Amniotic epithelial cell (primary cell): ENCODE results near the gene P2RX7.
"Not testable (repeated sequence)": the region's sequence is repeated elsewhere in the genome, so short reads cannot be mapped to it uniquely, and the experiment has no call there.

Experiments used
- DNase-seq: peaks from one replicate; pipeline ENCODE4 v3.0.0-alpha.2; 2010; ENCODE audit warnings: low read depth

Gene P2RX7

DNA sequence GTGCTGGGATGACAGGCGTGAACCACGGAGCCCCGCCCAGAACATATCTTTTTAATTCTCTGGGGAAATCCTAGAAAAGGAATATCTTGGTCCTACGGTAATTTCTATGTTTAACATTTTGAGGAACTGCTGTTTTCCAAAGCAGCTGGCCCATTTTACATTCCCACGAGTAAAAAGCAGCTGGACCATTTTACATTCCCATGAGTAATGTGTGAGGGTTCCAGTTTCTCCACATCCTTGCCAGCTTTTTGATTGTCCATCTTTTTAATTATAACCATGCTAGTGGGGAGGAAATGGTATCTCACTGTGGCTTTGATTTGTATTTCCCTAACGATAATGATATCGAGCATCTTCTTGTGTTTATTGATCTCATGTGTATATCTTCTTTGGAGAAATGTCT, 72.8 kb downstream of the P2RX7 start:
- DNase-seq, result no peak

DNA sequence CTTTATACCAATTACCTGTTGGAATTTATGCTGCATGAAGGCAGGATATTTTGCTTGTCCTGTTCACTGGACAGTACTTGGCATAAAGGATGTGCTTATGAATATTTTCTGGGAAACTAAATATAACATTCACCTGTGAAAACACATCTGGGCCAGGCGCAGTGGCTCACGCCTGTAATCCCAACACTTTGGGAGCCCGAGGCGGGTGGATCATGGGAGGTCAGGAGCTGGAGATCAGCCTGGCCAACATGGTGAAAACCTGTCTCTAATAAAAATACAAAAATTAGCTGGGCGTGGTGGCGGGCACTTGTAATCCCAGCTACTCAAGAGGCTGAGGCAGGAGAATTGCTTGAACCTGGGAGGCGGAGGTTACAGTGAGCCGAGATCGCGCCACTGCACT, 75.9 kb downstream of the P2RX7 start:
- not testable (repeated sequence) for DNase-seq

DNA sequence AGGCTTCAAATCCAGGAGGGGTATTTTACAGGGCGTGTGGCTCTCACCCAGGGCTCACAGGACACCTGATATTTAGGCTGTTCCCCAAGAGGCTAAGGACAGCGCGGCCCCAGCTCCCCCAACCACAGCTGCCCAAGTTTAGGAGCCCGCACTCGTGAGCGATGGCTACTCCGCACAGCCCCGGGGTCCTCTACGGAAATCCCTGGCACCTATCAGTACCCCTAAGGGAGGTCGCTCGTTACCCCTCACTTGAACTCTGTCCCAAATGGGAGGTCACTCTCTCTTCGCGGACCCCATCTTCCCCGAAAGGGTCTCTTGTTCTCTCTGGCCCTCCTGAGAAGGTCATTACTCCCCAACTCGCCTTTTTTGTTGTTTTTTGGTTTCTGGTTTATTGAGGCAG, 76.5 kb downstream of the P2RX7 start:
- DNase-seq, result no peak

DNA sequence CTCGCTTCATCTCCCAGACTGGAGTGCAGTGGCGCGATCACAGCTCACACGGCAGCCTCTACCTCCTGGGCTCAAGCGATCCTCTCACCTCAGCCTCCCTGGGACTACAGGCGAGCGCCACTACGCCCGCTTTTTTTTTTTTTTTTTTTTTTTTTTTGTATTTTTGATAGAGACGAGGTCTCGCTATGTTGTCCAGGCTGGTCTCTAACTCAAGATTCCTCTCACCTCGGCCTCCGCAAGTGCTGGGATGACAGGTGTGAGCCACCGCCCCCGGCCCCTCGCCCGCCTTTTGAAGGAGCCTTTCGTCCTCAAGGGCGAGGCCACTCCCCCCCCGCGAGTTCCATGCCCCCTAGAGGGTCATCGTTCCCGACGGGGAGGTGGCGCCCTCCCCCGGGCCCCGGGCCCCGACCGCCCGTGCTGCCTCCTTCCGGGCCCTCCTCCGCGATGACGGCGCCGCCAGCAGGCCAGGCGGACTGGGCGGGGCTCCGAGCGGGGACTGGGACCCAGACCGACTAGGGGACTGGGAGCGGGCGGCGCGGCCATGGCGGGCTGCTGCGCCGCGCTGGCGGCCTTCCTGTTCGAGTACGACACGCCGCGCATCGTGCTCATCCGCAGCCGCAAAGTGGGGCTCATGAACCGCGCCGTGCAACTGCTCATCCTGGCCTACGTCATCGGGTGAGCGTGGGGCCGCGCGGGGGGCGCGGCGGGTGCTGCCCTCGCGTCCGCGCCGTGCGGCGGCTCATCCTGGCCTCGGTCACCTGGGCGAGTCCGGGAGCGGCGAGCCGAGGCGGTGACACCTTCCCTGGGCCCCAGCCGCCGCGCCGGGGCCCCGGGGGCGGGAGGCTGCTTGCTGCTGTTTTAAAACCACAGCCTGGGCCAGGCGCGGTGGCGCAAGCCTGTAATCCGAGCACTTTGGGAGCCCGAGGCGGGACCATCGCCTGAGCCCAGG, 77.2 kb downstream of the P2RX7 start, which contains the start of gene P2RX4:
P2RX4 (plus strand) TSS at position 506 of the 949 bp plus-strand sequence; CDS start at position 542, 36 bp downstream.
- peak; percentile 71 for DNase-seq

DNA sequence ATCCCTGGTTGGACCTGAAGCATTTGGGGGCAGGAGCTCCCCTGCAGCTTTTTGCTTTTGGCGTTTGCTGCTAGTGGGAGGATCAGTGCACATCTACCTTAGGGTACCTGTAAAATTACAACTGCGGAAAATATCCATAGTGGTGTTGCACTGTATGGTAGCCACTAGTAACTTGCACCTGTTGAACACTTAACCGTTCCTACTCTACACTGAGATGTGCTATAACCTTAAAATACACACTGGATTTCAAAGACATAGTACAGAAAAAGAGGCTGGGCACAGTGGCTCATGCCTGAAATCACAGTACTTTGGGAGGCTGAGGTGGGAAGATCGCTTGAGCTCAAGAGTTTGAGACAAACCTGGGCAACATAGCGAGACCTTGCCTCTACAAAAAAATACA, 80.2 kb downstream of the P2RX7 start:
- DNase-seq, result no peak

DNA sequence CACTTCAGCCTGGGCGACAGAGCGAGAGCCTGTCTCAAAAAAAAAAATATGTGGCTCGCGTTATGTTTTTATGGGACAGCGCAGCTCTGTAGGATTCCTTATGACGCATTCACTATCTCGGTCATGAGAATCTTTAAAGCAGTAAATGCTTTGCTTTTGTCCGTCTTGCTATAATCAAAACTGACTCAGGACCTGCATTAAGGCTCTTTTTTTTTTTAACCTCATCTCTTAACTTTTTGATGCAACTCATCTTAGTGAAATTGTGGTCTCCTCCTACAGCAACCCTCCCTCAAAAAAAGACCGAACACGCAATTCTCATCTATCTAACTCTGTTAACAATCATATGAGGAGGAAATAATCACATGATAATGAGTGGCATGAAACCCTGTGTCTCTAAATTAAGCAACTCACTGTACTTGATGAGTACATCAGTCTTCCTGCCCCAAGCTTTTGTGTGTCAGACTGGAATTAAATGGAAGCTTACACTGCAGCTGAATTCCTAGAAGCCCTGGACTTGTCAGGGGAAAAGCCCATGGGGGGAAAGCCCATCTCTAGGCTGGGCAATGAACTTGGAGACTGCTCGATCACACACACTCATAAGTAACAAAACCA, 81.6 kb downstream of the P2RX7 start:
- peak; percentile 91 for DNase-seq

DNA sequence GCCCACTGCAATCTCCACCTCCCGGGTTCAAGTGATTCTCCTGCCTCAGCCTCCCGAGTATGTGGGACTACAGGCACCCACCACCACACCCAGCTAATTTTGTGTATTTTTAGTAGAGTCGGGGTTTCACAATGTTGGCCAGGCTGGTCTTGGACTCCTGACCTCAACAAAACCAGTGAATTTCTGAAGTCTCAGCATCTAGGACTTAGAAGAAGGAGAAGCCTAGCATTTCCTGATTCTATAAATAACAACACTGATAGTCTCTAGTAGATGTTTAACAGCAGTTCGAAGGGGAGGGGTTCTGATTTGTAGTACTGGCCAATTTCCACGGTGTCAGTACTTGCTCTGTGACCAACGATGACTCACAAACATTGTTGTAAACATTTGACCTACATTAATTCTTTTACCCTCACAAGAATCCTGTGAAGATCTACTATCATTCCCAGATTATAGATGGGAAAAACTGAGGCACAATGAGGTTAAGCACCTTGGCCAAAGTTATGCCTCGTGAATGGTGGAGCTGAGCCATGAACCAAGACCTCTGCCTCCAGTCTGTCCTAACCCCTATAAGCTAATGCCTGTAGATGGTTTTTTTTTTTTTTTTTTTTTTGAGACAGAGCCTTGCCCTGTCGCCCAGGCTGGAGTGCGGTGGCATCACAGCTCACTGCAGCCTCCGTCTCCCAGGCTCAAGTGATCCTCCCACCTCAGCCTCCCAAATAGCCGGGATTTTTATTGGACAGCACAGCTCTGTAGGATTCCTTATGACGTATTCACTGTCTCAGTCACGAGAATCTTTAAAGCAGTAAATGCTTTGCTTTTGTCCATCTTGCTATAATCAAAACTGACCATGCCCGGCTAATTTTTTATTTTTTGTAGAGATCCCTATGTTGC, 82.4 kb downstream of the P2RX7 start:
- DNase-seq, result peak; percentile 92

DNA sequence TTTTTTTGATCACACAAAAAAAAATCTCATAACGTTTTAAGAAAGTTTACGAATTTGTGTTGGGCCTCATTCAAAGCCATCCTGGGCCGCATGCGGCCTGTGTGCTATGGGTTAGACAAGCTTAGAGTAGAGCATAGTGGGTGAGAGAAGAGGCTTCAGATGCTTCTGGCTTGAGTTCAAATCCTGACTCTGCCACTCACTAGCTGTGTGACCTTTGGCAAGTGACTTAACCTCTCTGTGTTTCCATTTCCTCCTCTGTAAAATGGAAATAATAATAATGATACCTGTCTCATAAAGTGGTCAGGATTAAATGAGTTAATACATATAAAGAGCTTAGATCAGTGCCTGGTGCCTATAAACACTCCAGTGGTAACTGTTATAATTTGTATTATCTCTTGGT, 83.4 kb downstream of the P2RX7 start:
- DNase-seq, result no peak

DNA sequence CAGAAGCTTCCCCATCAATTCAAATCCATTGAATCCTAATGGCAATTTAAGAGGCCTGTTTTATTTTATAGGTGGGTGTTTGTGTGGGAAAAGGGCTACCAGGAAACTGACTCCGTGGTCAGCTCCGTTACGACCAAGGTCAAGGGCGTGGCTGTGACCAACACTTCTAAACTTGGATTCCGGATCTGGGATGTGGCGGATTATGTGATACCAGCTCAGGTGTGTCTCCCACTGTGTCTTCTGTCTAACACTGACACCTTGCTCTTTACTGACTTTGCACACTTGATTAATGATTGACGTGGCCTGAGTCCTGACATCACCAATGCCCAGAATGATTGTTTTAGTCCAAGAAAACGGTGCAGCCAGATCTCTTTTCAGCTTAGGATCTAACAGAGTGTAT, 84.4 kb downstream of the P2RX7 start:
- DNase-seq, result no peak

DNA sequence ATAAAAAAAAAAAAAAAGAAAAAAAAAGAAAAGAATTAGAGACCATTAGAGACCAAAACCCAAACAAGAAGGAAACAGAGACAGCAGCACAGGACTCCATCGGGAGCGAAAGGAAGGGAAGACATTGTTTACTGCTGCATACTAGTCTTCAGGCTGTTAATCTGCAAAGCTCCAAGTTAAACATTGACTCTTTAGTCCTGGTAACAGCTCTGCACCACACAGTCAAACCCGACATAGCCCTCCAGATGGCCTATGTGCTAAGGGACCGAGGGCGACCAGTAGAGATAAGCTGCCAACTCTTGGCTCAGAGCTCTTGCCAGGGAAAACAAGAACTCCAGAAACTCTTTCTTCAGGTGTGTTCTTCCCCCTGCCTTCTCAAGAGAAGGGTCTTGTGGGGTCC, 85.1 kb downstream of the P2RX7 start:
- no peak for DNase-seq

DNA sequence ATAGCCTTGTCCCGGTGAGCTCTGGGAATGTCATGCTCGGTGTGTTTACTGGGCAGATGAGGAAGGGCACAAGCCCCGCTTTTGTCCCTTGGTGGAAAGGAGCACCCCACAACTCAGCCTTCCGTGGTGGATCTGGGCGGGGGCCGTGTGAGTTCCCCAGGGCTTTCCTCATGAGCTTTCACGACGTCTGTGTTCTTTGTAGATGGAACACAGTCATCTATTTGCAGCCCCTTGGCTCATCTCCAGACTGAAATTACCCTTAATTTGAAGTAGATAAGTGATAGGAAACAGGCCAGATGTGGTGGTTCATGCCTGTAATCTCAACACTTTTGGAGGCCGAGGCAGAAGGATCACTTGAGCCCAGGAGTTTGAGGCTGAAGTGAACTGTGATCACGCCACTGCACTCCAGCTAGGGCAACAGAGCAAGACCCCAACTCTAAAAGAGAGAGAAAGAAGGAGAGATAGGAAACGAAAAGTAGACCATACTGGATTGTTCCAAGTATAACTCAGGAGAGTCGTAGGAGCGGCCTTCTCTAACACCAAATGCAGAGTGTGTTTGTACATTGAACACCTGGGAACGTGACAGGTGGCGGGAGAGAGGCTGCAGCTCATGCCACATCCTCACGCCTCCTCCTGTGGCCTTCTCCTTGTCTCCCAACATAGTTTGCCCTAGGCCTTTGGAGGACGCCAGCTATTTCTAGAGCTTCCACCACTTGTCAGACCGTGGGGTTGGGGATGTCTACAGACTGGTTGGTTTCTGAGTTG, 86.1 kb downstream of the P2RX7 start:
- no peak for DNase-seq

DNA sequence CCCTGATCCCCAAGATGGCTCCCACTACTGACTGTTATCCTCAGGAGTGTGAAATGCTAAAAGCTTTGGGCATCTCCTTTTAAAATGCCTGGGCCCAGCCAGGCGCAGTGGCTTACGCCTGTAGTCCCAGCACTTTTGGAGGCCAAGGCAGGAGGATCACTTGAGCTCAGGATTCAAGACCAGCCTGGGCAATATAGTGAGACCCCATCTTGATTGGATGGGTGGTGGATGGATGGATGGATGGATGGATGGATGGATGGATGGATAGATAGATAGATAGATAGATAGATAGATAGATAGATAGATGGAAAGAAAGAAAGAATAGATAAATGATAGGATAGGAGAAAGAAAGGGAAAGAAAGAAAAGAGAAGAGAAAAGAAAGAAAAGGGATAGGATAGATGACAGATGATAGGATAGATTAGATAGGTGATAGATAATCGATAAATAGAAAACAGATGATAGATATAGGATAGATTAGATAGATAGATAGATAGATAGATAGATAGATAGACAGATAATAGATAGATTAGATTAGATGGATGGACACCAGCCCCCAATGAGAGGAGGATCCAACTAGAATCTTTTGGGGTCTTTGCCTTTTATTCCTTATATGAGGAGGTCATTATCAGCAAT, 86.8 kb downstream of the P2RX7 start:
- DNase-seq, result no peak

DNA sequence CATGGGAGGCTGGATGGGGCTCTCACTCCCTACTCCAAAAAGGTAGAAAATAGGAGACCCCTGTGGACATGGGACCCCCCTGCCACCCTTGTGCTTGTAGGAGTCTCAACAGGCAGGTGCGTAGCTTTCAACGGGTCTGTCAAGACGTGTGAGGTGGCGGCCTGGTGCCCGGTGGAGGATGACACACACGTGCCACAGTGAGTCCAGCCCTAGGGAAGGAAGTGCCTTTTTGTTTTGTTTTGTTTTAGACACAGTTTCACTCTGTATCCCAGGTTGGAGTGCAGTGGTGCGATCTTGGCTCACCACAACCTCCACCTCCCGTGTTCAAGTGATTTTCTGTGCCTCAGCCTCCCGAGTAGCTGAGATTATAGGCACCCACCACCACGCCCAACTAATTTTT, 90.2 kb downstream of the P2RX7 start:
- no peak for DNase-seq

DNA sequence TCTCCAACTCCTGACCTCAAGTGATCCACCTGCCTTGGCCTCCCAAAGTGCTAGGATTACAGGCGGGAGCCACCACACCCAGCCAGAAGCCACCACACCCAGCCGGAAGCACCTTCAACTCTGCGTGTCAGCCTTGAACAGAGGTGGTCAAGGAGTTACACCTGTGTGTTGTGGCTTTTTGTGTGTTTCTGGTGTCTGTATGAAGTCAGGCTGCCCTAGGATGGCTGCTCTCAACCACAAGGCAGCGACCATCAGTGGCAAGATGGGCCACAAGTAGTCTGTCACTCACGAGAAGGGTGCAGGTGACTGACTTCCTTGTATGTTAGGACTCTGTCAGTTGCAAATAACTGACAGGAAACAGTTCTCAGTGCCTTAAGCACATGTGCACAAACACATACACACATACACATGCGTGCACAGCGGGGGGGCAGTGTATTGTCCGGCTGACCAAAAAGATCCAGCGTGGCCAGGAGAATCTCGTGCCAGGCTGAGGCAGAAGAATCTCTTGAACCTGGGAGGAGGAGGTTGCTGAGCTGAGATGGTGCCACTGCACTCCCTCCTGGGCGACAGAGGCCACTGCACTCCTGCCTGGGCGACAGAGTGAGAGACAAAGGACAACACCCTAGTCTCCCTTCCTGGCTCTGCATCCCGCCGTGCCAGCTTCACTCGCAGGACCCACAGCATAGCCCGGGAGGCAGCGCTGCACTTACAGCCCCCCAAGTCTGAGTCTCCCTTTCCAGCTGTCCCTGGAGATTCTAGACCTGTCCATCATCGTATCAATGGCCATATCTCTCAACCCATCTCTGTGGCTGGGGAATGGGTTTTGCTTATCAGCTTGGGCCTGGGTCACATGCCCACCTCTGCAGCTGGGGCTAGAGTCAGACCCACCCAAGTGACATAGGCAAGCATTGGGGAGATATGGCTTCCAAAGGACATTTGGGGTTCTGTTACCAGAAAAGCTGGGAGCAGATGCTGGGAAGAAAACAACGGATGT, 90.9 kb downstream of the P2RX7 start:
- no peak for DNase-seq

DNA sequence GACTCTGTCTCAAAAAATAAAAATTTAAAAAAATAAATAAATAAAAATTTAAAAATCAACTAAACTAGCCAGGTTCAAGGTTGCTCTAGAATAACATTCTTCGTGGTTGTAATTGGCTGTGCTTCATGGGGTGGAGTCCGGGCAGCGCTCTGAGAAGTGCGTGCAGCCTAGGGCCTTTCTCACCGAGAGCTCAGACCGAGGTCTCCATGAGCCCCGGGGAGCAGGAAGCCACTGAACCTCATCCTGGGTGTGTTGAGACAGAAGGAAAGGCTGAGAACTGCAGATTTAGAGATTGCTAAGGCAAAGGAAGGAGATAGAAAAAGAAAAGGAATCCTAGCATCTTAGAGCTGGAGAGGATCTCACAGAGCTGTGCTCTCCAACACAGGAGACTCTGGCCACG, 91.9 kb downstream of the P2RX7 start:
- no peak for DNase-seq

DNA sequence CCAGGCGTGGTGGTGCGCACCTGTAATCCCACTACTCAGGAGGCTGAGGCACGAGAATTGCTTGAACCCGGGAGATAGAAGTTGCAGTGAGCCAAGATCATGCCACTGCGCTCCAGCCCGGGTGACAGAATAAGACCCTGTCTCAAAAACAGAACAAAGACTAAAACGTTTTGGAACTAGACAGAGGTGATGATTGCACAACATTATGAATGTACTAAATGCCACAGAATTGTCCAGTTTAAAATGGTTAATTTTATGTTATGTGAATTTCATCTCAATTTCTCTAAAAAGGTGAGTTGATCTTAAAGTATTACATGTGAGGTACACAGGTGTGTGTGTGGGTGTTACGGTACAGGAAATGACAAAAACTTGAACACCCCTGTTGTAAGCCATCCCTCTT, 93.7 kb downstream of the P2RX7 start:
- DNase-seq, result no peak

DNA sequence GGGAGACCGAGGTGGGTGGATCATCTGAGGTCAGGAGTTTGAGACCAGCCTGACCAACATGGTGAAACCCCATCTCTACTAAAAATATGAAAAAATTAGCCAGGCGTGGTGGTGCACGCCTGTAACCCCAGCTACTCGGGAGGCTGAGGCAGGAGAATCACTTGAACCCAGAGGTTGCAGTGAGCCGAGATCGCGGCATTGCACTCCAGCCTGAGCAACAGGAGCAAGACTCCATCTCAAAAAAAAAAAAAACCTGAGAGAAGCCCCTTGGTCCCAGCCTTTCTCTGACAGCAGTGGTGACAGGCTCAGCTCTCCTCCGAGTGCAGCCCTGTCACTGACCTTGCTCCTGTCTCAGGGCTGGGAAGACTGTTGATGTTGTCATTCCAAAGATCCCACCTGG, 94.2 kb downstream of the P2RX7 start:
- not testable (repeated sequence) for DNase-seq

DNA sequence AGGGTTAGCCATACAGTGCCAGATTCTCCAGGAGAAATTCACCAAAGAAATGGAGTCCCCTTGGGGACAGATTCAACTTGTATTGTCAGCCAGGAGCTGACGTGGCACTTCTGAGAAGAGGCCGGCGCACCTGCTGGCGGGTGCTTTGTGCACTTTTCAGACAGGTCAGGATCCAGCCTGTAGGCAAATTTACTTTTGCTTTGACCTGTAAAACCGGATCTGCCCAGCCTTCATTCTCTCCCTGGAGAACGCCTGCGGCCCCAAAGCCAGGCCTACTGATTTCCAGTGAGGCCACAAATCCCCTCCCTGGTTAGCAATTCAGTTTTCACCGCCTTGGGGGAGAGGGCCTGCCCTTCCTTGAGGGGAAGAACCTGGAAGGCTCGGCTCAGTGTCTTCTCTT, 94.6 kb downstream of the P2RX7 start:
- DNase-seq, result no peak

DNA sequence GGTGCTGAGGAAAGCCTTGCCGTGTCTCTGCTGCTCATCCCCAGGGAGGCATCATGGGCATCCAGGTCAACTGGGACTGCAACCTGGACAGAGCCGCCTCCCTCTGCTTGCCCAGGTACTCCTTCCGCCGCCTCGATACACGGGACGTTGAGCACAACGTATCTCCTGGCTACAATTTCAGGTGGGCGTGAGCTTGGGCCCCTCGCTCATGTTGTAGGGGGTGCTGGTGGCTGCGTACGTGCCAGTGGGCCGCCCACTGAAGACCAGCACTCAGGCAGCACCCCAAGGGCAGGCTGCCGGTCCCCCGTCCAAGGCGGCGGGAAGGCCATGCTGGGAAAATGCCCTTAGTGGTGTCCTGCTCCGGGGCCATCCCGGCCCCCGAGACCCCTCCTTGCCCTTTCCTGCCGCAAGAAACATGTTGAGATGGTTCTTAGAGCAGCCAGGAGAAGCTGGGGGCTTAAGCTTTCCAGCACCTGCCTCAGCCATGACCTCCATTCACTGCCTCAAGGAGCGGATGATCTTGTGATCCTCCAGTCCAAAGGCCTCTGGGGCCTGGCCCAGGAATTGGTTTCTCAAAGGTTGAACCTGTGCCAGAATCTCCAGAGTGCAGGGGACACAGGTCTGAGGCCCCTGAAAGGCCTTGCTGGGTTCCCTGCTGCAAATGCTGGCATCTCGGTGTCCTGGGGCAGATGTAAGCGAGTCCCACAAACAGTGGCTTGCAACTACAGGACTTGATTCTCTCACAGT, 96.4 kb downstream of the P2RX7 start:
- DNase-seq, result no peak
